HCT116 (cell line): Measurements from ENCODE around the gene CACNA1S.

Experiments used
- CEBPB ChIP-seq: IDR thresholded peaks from 2 replicates; pipeline ENCODE4 v1.6.1; 2012; ENCODE audit warnings: low read depth
- ELF1 ChIP-seq: IDR thresholded peaks from 2 replicates; pipeline ENCODE4 v1.6.1; 2012; ENCODE audit warnings: low read depth, borderline replicate concordance
- POLR2A ChIP-seq: IDR thresholded peaks from 2 replicates; pipeline ENCODE4 v1.7.0; 2011; ENCODE audit warnings: borderline replicate concordance; ENCODE audit not compliant: insufficient read depth, insufficient read length; ENCODE audit errors: extremely low read depth
- POLR2AphosphoS5 ChIP-seq: IDR thresholded peaks from 2 replicates; pipeline ENCODE4 v1.6.1; 2011; ENCODE audit warnings: mild to moderate bottlenecking, low read depth, low read length, moderate library complexity
- RAD21 ChIP-seq: IDR thresholded peaks from 2 replicates; pipeline ENCODE4 v1.6.1; 2012; ENCODE audit warnings: low read depth, mild to moderate bottlenecking
- SIN3A ChIP-seq: IDR thresholded peaks from 2 replicates; pipeline ENCODE4 v1.6.1; 2012; ENCODE audit warnings: low read depth
- SP1 ChIP-seq: IDR thresholded peaks from 2 replicates; pipeline ENCODE4 v1.6.1; 2012; ENCODE audit warnings: low read depth
- YY1 ChIP-seq: IDR thresholded peaks from 2 replicates; pipeline ENCODE4 v1.6.1; 2011; ENCODE audit warnings: low read length, low read depth, moderate library complexity, mild to moderate bottlenecking; ENCODE audit not compliant: insufficient replicate concordance; ENCODE audit errors: extremely low read depth
- ZNF274 ChIP-seq: fragments of 200-500 bp; sonication (Bioruptor generic); IDR thresholded peaks from 2 replicates; pipeline ENCODE4 v1.6.1; 2014; ENCODE audit warnings: mild to moderate bottlenecking, low read depth, low read length, inconsistent platforms
- TF ChIP-seq, protein P1 (sequence below): IDR thresholded peaks from 2 replicates; pipeline ENCODE4 v1.6.1; 2012
- TF ChIP-seq, protein P2 (sequence below), 3 experiments: fragments of 200-600 bp in 1 of 3; sonication (generic) in 1 of 3; IDR thresholded peaks in 2 of 3; conservative IDR thresholded peaks in 1 of 3; 2 replicates each; pipeline ENCODE4 v1.5.1; 2012 to 2017; ENCODE audit warnings: low read depth in 2 of 3, low read length in 2 of 3, antibody characterized with exemption in 1 of 3, borderline replicate concordance in 1 of 3, control low read depth in 1 of 3, mild to moderate bottlenecking in 1 of 3, mixed read lengths in 1 of 3, mixed run types in 1 of 3, moderate library complexity in 1 of 3; ENCODE audit not compliant: insufficient read depth in 1 of 3

DNA sequence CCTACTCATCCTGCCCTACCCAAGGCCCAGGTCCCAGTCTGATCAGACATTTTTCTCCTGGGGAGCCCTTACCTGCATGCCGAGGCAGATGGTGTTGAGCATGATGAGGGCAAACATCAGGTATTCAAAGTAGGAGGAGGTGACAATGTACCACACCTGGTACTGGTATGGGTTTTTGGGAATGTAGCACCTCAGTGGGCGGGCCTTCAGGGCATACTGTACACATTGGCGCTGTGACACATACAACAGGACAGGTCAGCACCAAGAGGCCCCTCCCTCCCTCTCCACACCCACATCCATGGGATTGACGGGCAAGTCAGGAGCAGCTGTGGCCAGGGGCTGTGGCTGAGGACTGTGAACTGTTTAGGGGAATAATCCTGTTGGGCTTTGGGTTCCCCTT, 51.6 kb downstream of the CACNA1S start:
- TF ChIP-seq, protein P1, sequence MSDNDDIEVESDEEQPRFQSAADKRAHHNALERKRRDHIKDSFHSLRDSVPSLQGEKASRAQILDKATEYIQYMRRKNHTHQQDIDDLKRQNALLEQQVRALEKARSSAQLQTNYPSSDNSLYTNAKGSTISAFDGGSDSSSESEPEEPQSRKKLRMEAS, result no peak
- TF ChIP-seq POLR2AphosphoS5 (no peak), ZNF274 (no peak), SP1 (no peak), ELF1 (no peak), SIN3A (no peak), RAD21 (no peak), POLR2A (no peak), CEBPB (no peak), YY1 (no peak)
- TF ChIP-seq, protein P2, sequence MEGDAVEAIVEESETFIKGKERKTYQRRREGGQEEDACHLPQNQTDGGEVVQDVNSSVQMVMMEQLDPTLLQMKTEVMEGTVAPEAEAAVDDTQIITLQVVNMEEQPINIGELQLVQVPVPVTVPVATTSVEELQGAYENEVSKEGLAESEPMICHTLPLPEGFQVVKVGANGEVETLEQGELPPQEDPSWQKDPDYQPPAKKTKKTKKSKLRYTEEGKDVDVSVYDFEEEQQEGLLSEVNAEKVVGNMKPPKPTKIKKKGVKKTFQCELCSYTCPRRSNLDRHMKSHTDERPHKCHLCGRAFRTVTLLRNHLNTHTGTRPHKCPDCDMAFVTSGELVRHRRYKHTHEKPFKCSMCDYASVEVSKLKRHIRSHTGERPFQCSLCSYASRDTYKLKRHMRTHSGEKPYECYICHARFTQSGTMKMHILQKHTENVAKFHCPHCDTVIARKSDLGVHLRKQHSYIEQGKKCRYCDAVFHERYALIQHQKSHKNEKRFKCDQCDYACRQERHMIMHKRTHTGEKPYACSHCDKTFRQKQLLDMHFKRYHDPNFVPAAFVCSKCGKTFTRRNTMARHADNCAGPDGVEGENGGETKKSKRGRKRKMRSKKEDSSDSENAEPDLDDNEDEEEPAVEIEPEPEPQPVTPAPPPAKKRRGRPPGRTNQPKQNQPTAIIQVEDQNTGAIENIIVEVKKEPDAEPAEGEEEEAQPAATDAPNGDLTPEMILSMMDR (IDR thresholded peaks at IDR 0.05 in 2 of 3, conservative IDR thresholded peaks at IDR 0.05 in 1 of 3; ENCODE audit: borderline replicate concordance in 1 of 3, insufficient read depth in 1 of 3, low read depth in 2 of 3, low read length in 2 of 3), result no peak
